ENCODE measurements around the gene OR52R1. TPM values are rescaled to one million over a fixed set of nuclear protein-coding genes. Genes with fewer than 3 reads are reported as not detected.

OR52R1 gene
- total RNA-seq, 2 experiments from 2014 or later: not detected

DNA sequence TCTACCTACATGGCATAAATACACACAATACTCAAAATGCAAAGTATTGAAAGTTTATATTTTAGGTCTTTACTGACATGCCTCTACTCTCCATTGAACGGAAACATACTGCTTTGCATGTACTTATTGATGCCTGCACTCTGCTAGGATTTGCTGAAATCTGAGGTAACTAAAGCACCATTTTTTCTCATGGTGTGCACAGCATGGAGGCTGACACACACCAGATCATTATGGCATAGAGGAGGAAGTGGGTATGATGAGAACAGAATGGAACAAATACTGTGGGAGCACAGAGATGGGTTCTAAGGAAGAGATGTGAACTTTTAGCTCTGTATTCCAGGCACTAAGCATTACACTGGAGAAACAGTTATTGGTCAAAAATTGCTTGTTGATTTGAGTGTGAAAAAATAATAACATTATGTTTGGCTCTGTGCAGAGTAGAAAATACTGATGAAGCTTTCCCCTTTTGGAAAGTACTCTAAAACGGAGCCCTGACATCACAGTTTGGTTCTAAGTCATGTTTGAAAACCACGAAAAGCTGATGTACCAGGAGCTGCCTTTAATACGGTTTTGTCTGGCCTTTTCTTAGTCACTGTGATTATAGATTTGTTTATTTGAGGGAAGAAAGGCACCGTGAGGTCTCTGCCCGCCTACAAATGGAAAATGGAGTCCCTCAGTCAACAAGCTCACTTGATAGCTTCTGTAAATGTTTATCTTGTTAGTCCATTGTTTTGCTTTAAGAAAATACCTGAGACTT is 5.6 kb downstream of the OR52R1 start:
- no peaks in the 10 kb centered on the region for H3K4me1 Mint-ChIP-seq (ENCODE audit: low read depth)
- intact Hi-C loops (cut with micrococcal nuclease): no loop called here
- H3K27ac Mint-ChIP-seq: no peak overlapping the region
- H3K36me3 Mint-ChIP-seq (ENCODE audit: low read depth): no peaks in the 10 kb centered on the region
- DNase-seq: no peak
- no peak overlapping the region for H3K4me3 Mint-ChIP-seq
- peaks cover 4% of the 10 kb centered on the region for H3K27me3 Mint-ChIP-seq (ENCODE audit: low read depth)
- CTCF ChIA-PET: no interaction called here
- no peaks in the 10 kb centered on the region for H3K9me3 Mint-ChIP-seq

DNA sequence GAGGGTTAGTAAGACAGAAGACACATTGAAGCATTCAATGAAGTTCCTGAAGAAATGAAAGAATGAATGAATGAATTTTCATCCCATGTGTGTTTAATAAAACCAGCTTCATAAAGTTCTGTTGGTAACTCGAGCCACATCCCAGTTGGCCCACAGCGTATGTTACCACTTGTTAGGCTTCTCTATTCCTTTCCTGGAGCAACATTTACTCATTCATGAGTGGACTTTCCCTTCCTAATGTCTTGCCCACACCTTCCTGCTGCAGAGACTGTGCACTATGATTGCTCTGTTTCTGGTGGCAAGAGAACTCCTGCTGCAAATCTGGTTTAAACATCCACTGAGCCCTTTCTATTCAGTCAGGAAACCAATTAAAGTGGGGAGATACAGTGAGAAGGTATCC is 7.0 kb downstream of the OR52R1 start:
- Mint-ChIP-seq H3K4me3 (no peak overlapping the region), H3K27ac (no peak overlapping the region), H3K36me3 (ENCODE audit: low read depth) (no peaks in the 10 kb centered on the region), H3K27me3 (ENCODE audit: low read depth) (peaks cover 8% of the 10 kb centered on the region), H3K9me3 (no peaks in the 10 kb centered on the region), H3K4me1 (ENCODE audit: low read depth) (no peaks in the 10 kb centered on the region)
- DNase-seq: no peak
- CTCF ChIA-PET: no interaction called here
- intact Hi-C loops (cut with micrococcal nuclease): no loop called here

DNA sequence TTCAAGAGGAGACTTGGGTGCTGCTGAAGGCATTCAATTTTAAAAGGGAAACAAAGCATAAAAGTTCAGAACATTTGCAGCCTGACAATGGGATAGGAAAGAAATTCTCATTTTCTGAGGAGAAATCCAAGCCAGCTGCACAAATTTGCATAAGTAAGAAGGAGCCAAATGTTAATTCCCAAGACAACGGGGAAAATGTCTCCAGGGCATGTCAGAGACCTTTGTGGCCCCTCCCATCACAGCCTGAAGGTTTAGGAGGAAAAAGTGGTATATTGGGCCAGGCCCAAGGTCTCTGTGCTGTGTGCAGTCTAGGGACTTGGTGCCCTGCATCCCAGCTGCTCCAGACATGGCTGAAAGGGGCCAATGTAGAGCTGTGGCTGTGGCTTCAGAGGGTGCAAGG is 21.7 kb downstream of the OR52R1 start:
- no peak overlapping the region for H3K27ac Mint-ChIP-seq
- H3K4me3 Mint-ChIP-seq: no peak overlapping the region
- H3K9me3 Mint-ChIP-seq: peaks cover 3% of the 10 kb centered on the region
- no peaks in the 10 kb centered on the region for H3K4me1 Mint-ChIP-seq (ENCODE audit: low read depth)
- intact Hi-C loops (cut with micrococcal nuclease): no loop called here
- H3K36me3 Mint-ChIP-seq (ENCODE audit: low read depth): no peaks in the 10 kb centered on the region
- CTCF ChIA-PET: no interaction called here
- H3K27me3 Mint-ChIP-seq (ENCODE audit: low read depth): peaks cover 9% of the 10 kb centered on the region
- DNase-seq: no peak

DNA sequence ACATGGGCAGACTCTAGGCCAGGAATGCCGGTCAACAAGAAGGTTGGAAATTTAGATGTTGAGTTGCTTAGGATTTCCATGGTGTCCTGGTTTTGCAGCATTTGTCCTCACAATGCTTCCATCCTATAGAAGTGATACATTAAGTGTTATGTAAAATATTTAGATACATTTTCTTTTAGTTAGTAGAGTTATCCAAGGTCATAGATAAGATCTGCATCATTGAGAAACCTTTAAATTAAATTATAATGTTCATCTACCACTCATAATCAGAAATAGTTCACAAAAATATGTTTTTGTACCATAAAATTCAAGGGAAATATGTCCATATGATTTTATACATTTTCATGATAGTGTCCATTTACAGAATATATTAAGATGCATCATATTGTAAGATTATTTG is 34.3 kb downstream of the OR52R1 start, which contains the start of gene OR51F1:
TSS of gene OR51F1 (minus strand) at position 101 of the 400 bp plus-strand sequence. CDS start at position 101, 0 bp downstream.
- H3K4me1 Mint-ChIP-seq (ENCODE audit: low read depth): no peaks in the 10 kb centered on the region
- H3K36me3 Mint-ChIP-seq (ENCODE audit: low read depth): no peaks in the 10 kb centered on the region
- intact Hi-C loops (cut with micrococcal nuclease): no loop called here
- CTCF ChIA-PET: no interaction called here
- no peak for DNase-seq
- H3K9me3 Mint-ChIP-seq: no peaks in the 10 kb centered on the region
- H3K27me3 Mint-ChIP-seq (ENCODE audit: low read depth): peaks cover 13% of the 10 kb centered on the region
- no peak within 1 kb of the TSS for H3K27ac Mint-ChIP-seq
- no peak within 1 kb of the TSS for H3K4me3 Mint-ChIP-seq

DNA sequence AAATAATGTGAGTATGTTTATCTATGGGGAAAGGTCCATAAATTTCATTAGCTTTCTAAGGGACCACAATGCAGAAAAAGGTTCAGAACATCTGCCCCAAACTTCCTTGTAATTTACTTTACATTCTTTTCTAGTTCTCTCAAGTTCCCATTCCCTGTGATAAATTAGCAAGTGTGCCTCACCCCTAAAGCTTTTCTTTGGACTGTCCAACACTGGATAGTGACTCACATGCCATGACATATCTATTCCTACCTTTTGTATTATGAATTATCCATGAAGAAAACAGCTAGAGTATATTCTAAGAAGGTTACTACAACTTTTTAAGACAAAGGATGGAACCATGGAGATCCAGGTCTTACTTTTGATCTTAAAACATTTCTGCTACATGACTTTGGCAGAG is 36.1 kb downstream of the OR52R1 start:
- Mint-ChIP-seq H3K27me3 (ENCODE audit: low read depth) (peaks cover 10% of the 10 kb centered on the region), H3K9me3 (no peaks in the 10 kb centered on the region), H3K36me3 (ENCODE audit: low read depth) (no peaks in the 10 kb centered on the region), H3K4me3 (no peak overlapping the region), H3K4me1 (ENCODE audit: low read depth) (no peaks in the 10 kb centered on the region), H3K27ac (no peak overlapping the region)
- CTCF ChIA-PET: interaction anchor here (0.7 kb wide), 1 partner anchor 131 kb away, joined by 3 read pairs; the partner anchor contains the start of gene OR51D1
- DNase-seq: no peak
- intact Hi-C loops (cut with micrococcal nuclease): no loop called here

DNA sequence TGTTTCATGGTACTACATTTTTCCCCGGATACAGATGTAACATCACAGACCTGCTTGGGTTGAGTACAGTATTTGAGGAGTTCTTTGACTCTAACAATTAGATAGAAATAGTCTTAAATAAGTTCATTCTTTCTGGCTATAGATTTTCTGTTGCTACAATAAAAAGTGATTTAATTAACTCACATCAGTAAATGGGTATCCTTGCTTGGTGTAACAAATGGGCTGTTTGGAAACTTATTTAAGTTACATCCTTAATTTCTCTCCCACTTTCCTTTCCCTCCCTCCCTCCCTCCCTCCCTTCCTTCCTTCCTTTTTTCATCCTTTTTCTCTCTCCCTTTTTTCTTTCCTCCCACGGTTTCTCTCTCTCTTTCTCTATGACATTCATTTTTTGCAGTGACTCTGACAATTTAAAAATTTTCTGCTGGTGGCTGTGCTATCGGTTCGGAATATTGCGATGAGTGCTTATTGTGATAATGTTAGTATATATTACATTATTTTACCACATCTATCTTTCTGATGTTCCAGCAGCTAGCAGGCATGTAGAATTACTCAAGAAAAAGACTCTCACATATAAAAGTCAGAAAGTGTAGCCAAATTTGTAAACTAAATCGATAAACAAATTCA is 37.6 kb downstream of the OR52R1 start:
- no peaks in the 10 kb centered on the region for H3K9me3 Mint-ChIP-seq
- no peak overlapping the region for H3K27ac Mint-ChIP-seq
- H3K27me3 Mint-ChIP-seq (ENCODE audit: low read depth): peaks cover 10% of the 10 kb centered on the region
- H3K4me1 Mint-ChIP-seq (ENCODE audit: low read depth): no peaks in the 10 kb centered on the region
- CTCF ChIA-PET: no interaction called here
- DNase-seq: no peak
- H3K4me3 Mint-ChIP-seq: no peak overlapping the region
- intact Hi-C loops (cut with micrococcal nuclease): no loop called here
- no peaks in the 10 kb centered on the region for H3K36me3 Mint-ChIP-seq (ENCODE audit: low read depth)

DNA sequence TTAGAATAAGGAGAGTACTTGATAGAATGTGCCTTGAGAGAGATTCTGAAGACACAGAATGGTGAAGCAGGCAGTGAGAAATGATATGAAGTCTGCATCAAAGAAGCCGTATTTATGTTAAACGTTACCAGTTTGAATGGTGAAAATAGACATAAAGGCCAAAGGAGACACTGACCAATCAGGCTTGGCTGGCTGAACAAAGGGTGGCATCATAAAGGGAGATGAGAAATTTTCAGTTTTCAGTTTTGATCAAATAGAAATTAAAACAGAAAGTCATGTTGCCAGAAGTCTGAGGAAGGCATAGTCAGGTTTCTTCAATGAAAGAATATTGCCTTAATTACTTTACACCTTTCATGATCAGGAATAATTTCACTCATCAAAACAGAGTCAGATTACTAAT is 41.1 kb downstream of the OR52R1 start:
- CTCF ChIA-PET: no interaction called here
- Mint-ChIP-seq H3K9me3 (no peaks in the 10 kb centered on the region), H3K4me1 (ENCODE audit: low read depth) (no peaks in the 10 kb centered on the region), H3K36me3 (ENCODE audit: low read depth) (no peaks in the 10 kb centered on the region), H3K4me3 (no peak overlapping the region), H3K27me3 (ENCODE audit: low read depth) (no peaks in the 10 kb centered on the region), H3K27ac (no peak overlapping the region)
- intact Hi-C loops (cut with micrococcal nuclease): no loop called here
- DNase-seq: no peak

Other genes starting within 250 kb of the OR52R1 start
- not detected for gene OR52I2, start 222.6 kb downstream of the OR52R1 start, total RNA-seq
- not detected for gene OR52I1, start 210.3 kb downstream of the OR52R1 start, total RNA-seq
- 10 to 100 TPM; 11.3 to 15.4 TPM for gene TRIM68, start 196.1 kb downstream of the OR52R1 start, total RNA-seq
- not detected for gene OR51D1, start 166.9 kb downstream of the OR52R1 start, total RNA-seq
- not detected for gene OR51E1, start 160.4 kb downstream of the OR52R1 start, total RNA-seq
- not detected for gene OR51E2, start 106.5 kb downstream of the OR52R1 start, total RNA-seq
- not detected for gene MMP26, start 99.6 kb downstream of the OR52R1 start, total RNA-seq
- gene OR51F1, start 34.4 kb downstream of the OR52R1 start, total RNA-seq: not detected
- gene OR51F2, start 16.9 kb upstream of the OR52R1 start, total RNA-seq: not detected
- gene OR51S1, start 44.8 kb upstream of the OR52R1 start, total RNA-seq: not detected
- not detected for gene OR51T1, start 77.5 kb upstream of the OR52R1 start, total RNA-seq
- not detected for gene OR51A7, start 99.4 kb upstream of the OR52R1 start, total RNA-seq
- gene OR51G2, start 115.0 kb upstream of the OR52R1 start, total RNA-seq: not detected
- gene OR51G1, start 120.0 kb upstream of the OR52R1 start, total RNA-seq: not detected
- not detected for gene OR51A4, start 143.2 kb upstream of the OR52R1 start, total RNA-seq
- gene OR51A2, start 151.3 kb upstream of the OR52R1 start, total RNA-seq: not detected
- not detected for gene OR51L1, start 190.5 kb upstream of the OR52R1 start, total RNA-seq
- not detected for gene OR52J3, start 242.1 kb upstream of the OR52R1 start, total RNA-seq